ENCODE measurements around the gene TDRD7.

TDRD7 gene

GRCh38 chr9:97388721-97389238 is 23.1 kb upstream of the TDRD7 start:
- DNase-seq = peak in 1 of 2 experiments; percentile 16

DNA sequence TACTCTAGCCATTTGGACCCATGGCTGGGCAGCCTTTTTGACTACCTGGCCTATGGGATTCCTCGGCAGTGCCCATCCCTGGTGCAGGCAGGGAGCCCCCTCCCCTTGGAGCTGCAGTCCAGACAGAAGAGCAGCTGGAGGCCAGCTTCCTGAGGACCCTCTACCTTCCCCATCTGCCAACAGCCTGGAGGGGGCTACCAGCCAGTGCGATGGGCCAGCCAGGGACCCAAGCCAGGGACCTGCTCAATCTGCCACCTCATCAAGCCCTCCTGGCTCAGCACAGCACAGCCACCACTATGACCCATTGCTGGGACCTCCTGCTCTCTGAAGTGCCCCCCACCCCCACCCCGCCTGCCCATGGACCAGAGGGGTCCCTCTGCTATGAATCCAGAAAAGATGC is 22.6 kb upstream of the TDRD7 start:
- no peak for DNase-seq

- no peak for DNase-seq
These were observed 21.0 kb upstream of the TDRD7 start for GRCh38 chr9:97390791-97391406.

GRCh38 chr9:97394881-97395280 is 17.0 kb upstream of the TDRD7 start:
- DNase-seq = no peak

GRCh38 chr9:97395745-97396144 is 16.2 kb upstream of the TDRD7 start:
- no peak for DNase-seq

DNA sequence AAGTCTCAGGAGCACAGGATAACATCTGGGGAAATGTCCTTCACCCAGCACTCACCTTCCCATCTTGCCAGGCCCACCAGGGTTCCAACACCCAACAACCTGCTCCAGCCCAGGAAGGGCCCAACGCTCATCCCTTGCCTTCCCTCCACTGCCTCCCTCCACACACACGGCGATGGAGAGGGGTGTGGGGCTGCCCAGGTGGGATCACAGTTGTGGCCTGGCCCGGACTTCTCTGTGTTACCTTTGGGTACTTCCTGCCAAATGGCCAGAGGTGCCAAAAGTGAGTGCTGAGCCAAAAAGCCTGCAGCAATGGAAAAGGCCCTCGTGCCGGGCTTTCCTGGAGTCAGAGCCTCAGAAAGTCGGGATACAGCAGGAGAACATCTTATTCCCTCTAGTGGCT is 15.6 kb upstream of the TDRD7 start:
- DNase-seq = no peak

GRCh38 chr9:97397220-97397619 is 14.7 kb upstream of the TDRD7 start:
- no peak for DNase-seq

DNA sequence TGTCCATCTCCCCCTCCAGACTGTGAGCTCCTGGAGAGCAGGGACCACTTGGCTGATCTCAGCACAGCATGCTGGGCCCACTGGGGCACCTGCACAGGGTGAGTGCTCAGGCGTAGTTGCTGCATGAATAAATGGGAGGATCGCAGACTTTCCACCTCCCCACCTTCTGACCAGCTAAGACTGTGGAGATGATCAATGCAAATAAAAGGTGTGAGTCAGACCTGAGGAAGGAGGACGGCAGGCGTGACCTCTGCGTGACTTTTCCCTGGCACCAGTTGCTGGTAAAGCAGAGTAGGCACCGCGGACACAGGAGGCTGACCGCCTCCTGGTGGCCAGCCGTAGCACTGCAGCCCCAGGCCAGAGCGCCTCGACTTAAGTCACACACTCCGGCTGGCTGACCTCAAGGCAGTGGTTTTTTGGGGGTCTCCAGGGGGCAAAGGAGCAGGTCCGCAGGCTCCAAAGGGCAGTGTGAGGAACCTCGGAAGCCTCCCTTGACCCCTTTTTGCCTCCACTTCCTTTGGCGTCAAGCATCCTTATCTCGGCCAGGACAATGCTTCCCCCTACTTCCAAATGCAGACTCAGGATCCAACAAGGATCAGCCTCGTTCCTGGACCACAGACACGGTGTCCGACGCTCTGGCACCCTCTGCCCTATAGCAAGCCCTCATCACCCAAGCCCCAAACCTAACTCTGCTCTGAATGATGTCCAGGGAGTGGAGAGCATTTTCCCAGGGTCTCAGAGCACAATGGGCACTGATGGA is 12.7 kb upstream of the TDRD7 start:
- DNase-seq = no peak

- no peak for DNase-seq
These were observed 8.1 kb upstream of the TDRD7 start for GRCh38 chr9:97403746-97404316.

- no peak for DNase-seq
These were observed 6.3 kb upstream of the TDRD7 start for GRCh38 chr9:97405551-97405950.

- DNase-seq = no peak
These were observed 5.2 kb upstream of the TDRD7 start for GRCh38 chr9:97406620-97407177.

- DNase-seq = no peak
These were observed 3.3 kb upstream of the TDRD7 start for GRCh38 chr9:97408562-97408961.

DNA sequence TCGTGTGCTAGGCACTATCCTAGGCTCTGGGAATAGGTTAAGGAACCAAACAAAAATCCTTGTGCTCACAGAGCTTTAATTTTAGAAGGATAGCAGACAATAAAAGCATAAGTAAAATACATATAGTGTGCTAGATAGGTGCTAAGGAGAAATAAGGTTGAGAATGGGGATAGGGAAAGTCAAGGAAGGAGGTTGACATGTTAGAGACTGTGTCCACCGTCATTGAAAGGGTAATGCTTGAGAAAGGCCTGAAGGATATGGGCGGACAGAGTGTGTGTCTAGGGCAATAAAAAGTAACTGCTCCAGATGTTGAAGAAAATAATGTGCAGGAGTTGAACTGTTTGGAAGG is 482 bp upstream of the TDRD7 start:
- DNase-seq = no peak

- DNase-seq = peak; percentile 24 to 27
These were observed 910 bp downstream of the TDRD7 start for GRCh38 chr9:97412626-97413385.

- DNase-seq = no peak
These were observed 1.6 kb downstream of the TDRD7 start for GRCh38 chr9:97413462-97413861.

DNA sequence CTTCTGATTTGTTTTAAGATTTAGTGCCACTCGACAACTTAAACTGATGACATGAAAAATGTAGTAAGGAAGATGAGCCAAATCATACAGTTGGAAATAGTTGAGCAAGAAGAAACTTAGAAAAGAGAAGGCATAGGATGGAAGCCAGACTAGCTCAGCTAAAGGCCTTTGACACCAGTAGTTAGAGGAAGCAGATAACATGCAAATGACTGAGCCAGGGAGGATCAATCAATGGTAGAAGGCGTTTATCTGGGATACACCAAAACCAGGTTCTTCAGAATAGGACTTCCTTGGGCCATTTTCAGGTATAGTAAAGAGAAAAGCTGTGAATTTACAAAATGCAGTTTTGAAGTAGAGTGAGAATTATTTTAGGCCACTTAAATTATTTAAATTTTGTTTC is 3.2 kb downstream of the TDRD7 start:
- DNase-seq = no peak

DNA sequence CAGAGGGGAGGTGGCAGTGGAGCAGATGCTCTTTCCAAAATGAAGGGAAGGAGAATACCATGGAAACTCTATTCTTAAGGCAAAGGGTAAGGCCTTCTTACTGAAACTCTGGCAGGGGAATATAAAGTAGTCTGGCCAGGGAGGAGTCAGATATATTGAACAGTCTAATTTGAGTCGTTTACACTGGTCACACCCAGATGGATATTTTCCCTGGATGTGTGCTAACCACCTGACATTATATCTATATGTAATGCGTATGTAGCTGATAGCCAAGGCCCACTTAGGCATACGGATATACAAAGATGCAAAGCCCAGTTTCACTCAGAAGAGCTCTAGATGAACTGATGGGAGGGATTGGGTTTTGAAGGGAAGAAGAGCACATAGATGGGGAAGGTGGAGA is 7.0 kb downstream of the TDRD7 start:
- DNase-seq = no peak

GRCh38 chr9:97419309-97419867 is 7.5 kb downstream of the TDRD7 start:
- DNase-seq = no peak

- no peak for DNase-seq
These were observed 13.6 kb downstream of the TDRD7 start for GRCh38 chr9:97425336-97425972.

- DNase-seq = no peak
These were observed 14.1 kb downstream of the TDRD7 start for GRCh38 chr9:97425973-97426336.

DNA sequence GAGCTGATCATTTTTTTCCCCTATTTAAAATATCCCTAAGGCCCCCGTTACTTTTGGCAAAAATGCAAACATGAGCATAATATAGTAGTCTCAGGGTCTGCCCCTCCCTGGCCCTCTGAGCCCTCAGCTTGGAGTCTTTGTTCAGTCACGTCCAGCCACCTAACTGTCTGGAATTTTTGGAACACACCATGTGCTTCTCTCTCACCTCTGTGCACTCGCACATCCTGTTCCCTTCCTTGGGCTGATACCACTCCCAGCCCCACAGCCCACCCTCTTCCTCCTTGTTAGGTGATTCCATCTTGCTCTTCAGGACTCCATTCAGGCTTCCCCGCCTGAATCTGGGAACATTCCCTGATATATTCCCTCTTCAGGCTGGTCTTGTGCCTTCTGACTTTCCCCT is 16.0 kb downstream of the TDRD7 start:
- DNase-seq = no peak

DNA sequence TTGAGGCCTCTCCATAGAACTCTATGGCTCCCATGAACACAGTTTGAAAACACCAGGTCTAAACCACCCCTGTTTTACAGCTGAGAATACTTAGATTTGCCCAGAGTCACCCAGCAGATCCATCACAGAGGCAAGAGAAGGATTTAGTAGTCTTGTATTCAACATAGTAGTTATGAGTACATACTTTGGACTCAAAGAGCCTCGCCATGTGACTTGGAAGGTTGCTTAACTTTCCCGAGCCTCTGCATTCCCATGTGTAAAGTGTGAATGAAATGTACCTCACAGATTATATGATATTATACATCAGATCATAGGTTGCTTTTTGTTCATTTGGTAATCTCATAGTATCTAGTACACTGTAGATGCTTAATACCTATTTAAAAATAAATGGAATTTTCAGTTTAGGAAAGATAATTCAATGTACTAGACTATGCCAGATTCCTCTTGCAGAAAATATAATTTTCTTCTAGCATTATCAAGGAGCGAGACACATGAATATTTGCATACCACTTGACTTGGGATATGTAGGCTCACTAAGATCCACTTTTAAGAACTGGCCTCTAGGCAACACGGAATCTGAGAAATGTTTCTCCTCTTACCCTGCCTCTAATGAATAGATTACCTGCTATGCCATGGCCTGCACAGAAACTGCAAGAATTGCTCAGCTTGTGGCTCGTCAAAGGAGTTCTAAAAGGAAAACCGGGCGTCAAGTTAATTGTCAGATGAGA is 18.6 kb downstream of the TDRD7 start:
- no peak for DNase-seq

All from Kasumi-1 (cell line).